Measurements from ENCODE around the gene CYRIA.

The CYRIA gene

GRCh38 chr2:16656784-16657391, 8.7 kb downstream of the CYRIA start:
- no peak for TF ChIP-seq CTCF (IDR thresholded peaks at IDR 0.05; ENCODE audit: low read depth, low read length)
- no peak overlapping the region for H3K4me3 ChIP-seq (ENCODE audit: low read depth, low read length)

- H3K4me3 ChIP-seq (ENCODE audit: low read depth, low read length): no peak overlapping the region
- TF ChIP-seq CTCF (IDR thresholded peaks at IDR 0.05; ENCODE audit: low read depth, low read length): no peak
These were observed 9.6 kb downstream of the CYRIA start for GRCh38 chr2:16655905-16656642.

DNA sequence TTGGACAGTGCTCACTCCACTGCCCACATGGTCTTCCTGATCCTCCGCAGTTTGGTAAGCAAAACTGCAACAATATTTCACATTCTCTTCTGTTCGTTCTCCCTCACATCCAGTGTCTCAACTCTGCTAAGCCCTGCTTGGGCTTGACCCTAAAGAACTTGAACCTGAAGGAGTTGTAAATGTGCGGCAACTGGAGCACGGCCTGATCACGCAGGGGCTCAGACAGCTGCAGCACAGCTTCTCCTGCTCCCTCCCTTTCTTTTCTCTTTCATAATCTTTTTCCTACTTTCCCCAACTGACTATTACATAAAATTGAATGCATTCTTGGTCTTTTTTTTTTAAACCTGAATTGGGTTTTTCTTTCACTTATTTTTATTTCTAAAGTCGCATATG, 10.2 kb downstream of the CYRIA start:
- no peak overlapping the region for H3K4me3 ChIP-seq (ENCODE audit: low read depth, low read length)
- no peak for TF ChIP-seq CTCF (IDR thresholded peaks at IDR 0.05; ENCODE audit: low read depth, low read length)

DNA sequence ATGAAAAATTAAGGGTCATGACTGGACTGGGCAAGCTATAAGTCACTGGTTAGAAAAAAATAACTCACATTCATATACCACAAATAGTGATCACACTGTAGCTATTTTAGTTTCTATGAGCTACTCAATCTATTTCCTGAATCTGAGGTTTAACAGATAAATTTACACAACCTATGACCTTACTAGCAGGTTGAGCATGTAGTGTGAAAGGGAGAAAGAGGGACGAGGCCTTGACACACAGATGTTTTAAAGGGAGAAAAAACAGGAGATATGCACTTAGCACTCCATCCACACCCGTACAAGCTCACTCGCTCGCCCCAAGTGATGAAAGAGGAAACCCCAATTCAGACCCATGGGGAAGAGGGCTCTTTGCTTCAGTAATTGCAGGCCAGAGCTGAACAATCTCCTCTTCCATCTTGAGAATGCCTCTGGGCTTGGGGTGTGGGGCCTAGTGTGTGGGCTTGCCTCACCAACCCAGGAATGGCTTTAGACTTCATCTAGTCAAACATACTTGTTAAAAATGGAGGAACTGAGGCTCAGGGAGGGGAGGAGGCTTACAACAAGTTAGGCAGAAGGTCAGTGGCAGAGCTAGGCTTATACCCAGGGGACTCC, 10.7 kb downstream of the CYRIA start:
- no peak for TF ChIP-seq CTCF (IDR thresholded peaks at IDR 0.05; ENCODE audit: low read depth, low read length)
- H3K4me3 ChIP-seq (ENCODE audit: low read depth, low read length): no peak overlapping the region

DNA sequence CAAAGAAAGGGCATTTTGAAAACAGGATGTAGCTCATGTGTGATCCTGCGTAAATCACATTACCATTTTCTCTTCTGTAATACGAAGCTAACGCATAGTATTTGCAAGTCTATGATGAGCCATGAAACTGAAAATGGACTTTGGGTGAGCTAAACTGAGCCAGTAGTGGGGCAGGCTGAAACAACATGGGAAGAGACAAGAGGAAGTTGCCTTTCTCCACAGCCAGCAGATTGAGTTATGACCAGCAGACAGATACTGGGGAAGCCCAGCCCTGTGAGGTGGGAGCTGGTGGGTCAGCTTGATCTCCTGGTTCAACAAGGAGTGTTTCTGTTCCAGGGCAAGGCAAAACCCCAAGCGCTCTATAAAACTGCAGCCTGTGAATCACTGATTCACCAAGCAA, 11.8 kb downstream of the CYRIA start:
- H3K4me3 ChIP-seq (ENCODE audit: low read depth, low read length): no peak overlapping the region
- no peak for TF ChIP-seq CTCF (IDR thresholded peaks at IDR 0.05; ENCODE audit: low read depth, low read length)

DNA sequence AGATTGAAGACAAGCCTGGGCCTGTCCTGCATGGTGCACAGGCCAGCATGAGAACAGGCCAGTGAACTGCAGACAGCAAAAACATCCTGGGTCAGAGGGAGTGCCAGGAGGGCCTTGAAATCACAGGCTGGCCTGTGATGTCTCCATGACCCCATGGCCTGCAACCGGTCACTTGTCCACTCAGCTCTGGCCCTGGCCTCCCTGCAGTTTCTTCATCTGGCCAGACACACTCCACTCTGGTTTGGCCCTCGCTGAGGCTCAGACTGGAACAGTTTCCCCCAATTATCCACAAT, 12.6 kb downstream of the CYRIA start:
- TF ChIP-seq CTCF (IDR thresholded peaks at IDR 0.05; ENCODE audit: low read depth, low read length): no peak

More for the DNA sequence above, 12.6 kb downstream of the CYRIA start:
- H3K4me3 ChIP-seq (ENCODE audit: low read depth, low read length): no peak overlapping the region

Measured in WI38 (cell line).